ENCODE measurements around the gene TNPO1. TPM values are rescaled to one million over a fixed set of nuclear protein-coding genes. Genes with fewer than 3 reads are reported as not detected.
A peak's percentile ranks its signal among the peaks of the same experiment; 100 is the strongest.
"Not testable (repeated sequence)": the region's sequence is repeated elsewhere in the genome, so short reads cannot be mapped to it uniquely, and the experiment has no call there.

TNPO1 gene
- total RNA-seq, 1 donor from 2014 or later, result 98.3 TPM

DNA sequence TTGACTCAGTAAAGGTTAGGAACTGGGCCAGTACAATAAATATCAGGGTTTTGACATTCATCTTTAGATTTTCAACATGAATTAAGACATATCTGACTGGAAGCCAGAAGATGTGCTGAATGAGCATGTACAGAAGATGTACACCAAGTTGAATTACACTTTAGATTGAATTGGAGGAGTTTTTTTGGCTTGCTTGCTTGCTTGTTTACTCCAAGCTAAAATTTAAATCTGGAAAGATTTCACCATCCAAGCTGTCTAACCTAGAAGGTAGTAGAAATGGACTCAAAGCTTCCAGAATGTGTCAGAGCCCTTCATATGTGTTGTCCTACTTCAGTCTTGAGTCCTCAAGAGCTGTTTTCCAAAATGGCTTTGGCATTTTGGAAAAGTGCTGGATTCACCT lies 90.3 kb downstream of the TNPO1 start:
- DNase-seq (ENCODE audit: low spot score) (no peak), ATAC-seq (no peak)
- intact Hi-C loops (cut with DNase I), result no loop called here

DNA sequence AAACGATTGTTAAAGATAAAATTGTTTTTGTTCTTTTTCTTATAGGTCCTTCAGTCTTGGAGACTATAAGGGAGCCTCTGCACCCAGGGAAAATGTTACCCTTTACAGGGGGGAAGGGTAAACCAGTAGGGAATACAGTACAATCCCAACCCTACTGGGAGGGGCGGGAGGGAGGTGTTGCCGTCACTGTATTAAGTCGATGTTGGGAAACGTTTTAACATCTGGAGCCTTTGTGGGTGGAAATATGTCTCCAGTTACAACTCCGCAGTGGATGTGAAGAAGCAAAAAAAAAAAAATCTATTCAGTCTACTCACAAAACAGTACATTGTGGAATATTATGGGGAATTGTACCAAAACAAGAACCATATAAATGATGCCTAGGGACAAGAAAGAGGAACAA lies 92.2 kb downstream of the TNPO1 start:
- ATAC-seq, result peak; percentile 73
- intact Hi-C loops (cut with DNase I), result no loop called here

DNA sequence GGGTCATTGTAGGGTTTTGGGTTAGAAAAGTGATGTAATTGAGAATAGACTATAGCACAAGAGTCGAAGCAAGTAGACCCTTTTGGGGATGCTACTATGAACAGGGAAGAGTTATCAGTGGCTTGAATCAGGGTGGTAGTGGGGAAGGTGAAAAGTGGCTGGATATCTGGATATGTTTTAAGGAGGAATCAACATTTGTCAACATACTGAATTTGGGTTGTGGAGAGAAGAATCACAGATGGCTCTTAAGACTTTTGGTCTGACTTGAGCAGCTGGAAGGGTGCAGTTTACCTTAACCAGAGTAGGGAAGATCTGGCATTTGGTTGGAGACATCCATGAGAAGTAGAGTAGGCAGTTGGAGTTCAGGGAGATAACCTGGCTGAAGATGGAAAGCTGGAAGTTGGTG lies 100.9 kb downstream of the TNPO1 start:
- intact Hi-C loops (cut with DNase I), result no loop called here
- ATAC-seq, result no peak

More for the DNA sequence above, 92.2 kb downstream of the TNPO1 start:
- DNase-seq (ENCODE audit: low spot score), result no peak

GRCh38 chr5:72920690-72921502 lies 104.4 kb downstream of the TNPO1 start:
- DNase-seq (ENCODE audit: low spot score) (no peak), ATAC-seq (no peak)
- intact Hi-C loops (cut with DNase I), result no loop called here

More for the DNA sequence above, 100.9 kb downstream of the TNPO1 start:
- DNase-seq (ENCODE audit: low spot score), result no peak

- DNase-seq (ENCODE audit: low spot score), result no peak
- intact Hi-C loops (cut with DNase I), result no loop called here
- no peak for ATAC-seq
Measured at GRCh38 chr5:72921886-72922285, 105.4 kb downstream of the TNPO1 start.

DNA sequence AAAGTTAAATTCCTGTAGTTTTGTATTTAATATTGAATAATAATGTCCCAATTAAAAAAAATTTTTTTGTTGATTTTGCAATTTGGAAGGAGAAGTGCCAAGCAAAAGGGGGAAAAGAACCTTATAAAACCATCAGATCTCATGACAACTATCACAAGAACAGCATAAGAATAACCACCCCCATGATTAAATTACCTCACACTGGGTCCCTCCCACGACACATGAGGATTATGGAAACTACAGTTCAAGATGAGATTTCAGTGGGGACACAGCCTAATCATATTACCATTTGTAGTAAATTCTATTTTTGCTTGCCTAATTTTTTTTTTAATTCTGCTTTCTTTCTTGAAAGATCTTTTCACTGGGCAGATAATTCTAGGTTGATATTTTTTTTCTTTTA lies 106.0 kb downstream of the TNPO1 start:
- intact Hi-C loops (cut with DNase I), result no loop called here
- no peak for ATAC-seq
- no peak for DNase-seq (ENCODE audit: low spot score)

GRCh38 chr5:72925336-72926010 lies 109.0 kb downstream of the TNPO1 start:
- ATAC-seq (no peak), DNase-seq (ENCODE audit: low spot score) (no peak)
- intact Hi-C loops (cut with DNase I), result no loop called here

DNA sequence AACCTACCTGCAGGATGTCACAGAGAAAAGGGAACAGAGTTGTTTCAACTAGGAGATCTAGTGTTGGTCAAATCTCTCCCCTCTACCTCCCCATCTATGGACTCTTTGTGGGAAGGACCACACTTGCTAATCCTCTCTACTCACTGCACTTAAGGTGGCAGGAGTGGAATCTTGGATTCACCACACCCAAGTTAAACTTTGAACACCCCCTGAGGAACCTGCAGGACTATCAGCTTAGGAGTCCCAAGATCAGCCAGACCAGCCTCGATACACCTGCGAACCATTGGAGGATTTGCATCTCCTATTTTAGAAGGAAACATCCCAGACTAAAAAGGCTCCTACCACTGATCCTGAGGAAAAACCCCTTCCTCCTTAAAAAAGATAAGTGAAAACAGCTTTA lies 116.2 kb downstream of the TNPO1 start:
- ATAC-seq; DNase-seq (ENCODE audit: low spot score); intact Hi-C loops (cut with DNase I): not testable (repeated sequence)

- ATAC-seq; DNase-seq (ENCODE audit: low spot score); intact Hi-C loops (cut with DNase I): not testable (repeated sequence)
Measured at GRCh38 chr5:72934953-72935725, 118.7 kb downstream of the TNPO1 start.

DNA sequence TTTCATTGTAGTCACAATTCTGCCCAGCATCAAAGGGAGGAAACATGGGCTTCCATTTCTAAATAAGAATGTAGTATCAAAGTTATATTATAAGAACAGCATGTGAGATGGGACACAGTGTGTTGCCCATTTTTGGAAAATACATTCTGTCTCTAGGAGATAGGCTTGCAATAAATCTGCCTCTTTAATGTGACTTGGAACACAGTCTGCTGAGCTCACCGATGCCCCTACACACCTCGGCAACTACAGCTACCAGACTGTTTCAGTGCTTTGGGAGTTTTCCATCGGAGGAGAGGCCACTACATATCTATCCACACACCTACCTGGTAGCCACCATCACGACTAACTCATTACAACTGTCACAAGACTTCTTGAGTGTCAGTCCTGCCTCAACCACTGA lies 120.4 kb downstream of the TNPO1 start:
- ATAC-seq, result no peak
- no peak for DNase-seq (ENCODE audit: low spot score)
- intact Hi-C loops (cut with DNase I), result no loop called here

GRCh38 chr5:72937517-72938061 lies 121.1 kb downstream of the TNPO1 start:
- no peak for ATAC-seq
- no peak for DNase-seq (ENCODE audit: low spot score)
- intact Hi-C loops (cut with DNase I), result no loop called here

DNA sequence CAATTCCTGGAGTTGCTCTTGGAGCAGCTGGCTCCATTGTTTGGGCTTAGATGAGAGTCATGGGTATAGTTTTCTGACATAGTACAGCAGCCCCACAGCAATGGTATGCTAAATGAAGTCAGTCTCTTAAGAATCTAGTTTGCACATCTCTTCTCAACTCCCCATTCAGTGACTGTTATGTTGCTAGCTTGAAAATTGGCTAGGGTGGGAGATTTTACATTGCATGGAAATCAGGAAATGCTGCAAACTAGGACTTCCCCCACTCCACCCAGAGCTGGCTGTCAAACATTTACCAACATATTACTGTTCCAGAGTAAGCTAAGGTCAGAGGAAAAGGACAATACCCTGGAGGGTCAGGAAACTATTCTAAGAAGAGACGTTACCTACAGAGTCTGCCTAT lies 121.7 kb downstream of the TNPO1 start:
- DNase-seq (ENCODE audit: low spot score) (no peak), ATAC-seq (peak; percentile 46)
- intact Hi-C loops (cut with DNase I), result no loop called here

- intact Hi-C loops (cut with DNase I), result no loop called here
- peak; percentile 58 for ATAC-seq
- DNase-seq (ENCODE audit: low spot score), result no peak
Measured at GRCh38 chr5:72940082-72940481, 123.6 kb downstream of the TNPO1 start.

DNA sequence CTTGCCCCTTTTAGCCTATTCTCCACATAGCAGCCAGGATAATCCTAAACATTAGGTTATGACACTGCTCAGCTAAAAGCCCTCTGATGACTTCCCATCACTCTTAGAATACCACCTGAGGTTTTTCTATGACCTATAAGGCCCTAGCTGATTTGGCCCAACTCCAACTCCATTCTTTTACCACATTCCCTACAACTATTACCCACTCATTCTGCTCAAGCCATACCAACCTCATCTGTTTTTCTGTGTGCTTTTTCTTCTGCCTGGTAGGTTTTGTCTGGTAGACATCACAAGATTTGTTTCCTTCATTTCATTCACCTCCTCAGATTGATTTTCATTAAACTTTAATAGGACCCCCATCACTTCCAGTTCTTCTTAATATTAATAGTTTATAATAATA lies 126.8 kb downstream of the TNPO1 start:
- DNase-seq (ENCODE audit: low spot score) (no peak), ATAC-seq (no peak)
- intact Hi-C loops (cut with DNase I), result no loop called here

- ATAC-seq, result no peak
- intact Hi-C loops (cut with DNase I), result no loop called here
- DNase-seq (ENCODE audit: low spot score), result no peak
Measured at GRCh38 chr5:72947498-72947897, 131.0 kb downstream of the TNPO1 start.

DNA sequence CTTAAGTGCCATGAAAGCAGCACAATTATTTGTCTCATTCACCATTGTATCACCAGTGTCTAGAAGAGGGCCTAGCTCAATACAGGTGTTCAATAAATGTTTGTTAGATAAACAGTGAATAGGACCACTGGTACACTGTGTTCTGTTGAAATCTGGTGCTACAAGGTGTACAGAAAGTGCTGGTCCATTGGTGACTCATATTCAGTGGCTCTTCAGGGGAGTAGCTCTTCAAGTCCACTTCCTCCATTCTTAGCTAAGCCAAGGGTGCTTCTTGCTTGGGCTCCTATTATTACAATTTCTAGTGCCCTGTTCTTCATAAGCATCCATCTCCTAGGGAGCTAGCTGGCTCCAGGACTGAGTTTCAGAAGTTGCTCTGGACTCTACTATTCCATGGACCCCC lies 133.0 kb downstream of the TNPO1 start:
- intact Hi-C loops (cut with DNase I), result no loop called here
- ATAC-seq, result no peak
- no peak for DNase-seq (ENCODE audit: low spot score)

GRCh38 chr5:72951671-72952468 lies 135.4 kb downstream of the TNPO1 start:
- DNase-seq (ENCODE audit: low spot score) (no peak), ATAC-seq (no peak)
- intact Hi-C loops (cut with DNase I), result no loop called here

DNA sequence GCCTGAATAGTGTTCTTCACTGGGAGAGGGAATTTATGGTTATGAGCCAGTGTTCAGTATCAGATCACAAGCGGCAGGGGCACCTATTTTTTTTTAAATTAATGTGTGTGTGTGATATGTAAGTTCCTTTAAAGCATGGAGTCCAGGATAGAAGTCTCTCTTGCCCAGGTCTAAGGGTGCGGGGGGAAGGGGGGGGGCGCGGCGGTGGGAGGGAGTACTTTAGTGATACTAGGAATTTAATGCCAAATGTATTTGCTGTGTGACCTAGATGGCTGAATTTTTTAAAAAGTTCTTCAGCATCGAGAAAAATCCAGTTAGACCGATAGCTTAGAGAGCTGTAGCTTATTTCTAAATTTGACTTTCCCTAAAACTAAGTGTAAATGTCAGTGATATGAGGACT lies 137.9 kb downstream of the TNPO1 start:
- no peak for ATAC-seq
- intact Hi-C loops (cut with DNase I), result no loop called here
- no peak for DNase-seq (ENCODE audit: low spot score)
